Measurements from ENCODE around the gene TSPAN18.

The TSPAN18 gene

DNA sequence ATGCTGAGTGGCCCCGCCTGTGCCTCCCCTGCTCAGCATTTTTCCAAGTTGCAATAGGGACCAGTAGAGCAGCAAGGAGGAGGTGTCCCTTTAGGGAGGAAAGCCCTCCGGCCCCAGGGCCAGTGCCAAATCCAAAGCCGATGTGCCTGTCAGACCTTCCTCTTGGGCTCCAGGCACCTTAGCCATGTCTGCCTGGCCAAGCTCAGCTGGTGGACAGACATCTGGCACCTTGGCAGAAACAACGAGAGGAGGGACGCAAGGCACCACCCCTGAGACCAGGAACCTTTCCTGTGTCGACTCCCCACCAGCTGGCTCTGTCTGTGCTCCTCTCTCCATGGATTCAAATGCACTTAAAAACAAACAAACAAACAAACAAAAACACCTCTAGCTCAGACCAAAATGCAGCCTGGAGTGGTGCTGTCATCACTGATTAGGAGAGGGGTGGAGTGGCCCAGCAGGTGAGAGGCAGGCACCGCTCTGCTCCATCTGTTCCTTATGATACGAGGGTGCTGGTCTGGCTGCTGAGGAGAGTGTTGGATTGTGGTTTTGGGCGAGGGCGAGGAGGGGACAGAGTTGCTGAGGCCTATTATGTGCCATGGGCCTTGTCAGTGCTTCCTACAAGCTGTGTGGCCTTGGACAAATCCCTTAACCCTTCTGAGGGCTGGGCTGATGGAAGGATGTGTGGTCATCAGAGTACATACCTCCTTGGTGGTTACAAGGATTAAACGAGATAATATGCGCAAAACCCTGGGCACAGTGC lies 177.7 kb downstream of the TSPAN18 start:
- H3K4me3 ChIP-seq (ENCODE audit: low read depth, low read length), result no peak overlapping the region
- TF ChIP-seq, protein P1, sequence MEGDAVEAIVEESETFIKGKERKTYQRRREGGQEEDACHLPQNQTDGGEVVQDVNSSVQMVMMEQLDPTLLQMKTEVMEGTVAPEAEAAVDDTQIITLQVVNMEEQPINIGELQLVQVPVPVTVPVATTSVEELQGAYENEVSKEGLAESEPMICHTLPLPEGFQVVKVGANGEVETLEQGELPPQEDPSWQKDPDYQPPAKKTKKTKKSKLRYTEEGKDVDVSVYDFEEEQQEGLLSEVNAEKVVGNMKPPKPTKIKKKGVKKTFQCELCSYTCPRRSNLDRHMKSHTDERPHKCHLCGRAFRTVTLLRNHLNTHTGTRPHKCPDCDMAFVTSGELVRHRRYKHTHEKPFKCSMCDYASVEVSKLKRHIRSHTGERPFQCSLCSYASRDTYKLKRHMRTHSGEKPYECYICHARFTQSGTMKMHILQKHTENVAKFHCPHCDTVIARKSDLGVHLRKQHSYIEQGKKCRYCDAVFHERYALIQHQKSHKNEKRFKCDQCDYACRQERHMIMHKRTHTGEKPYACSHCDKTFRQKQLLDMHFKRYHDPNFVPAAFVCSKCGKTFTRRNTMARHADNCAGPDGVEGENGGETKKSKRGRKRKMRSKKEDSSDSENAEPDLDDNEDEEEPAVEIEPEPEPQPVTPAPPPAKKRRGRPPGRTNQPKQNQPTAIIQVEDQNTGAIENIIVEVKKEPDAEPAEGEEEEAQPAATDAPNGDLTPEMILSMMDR (IDR thresholded peaks at IDR 0.05; ENCODE audit: borderline replicate concordance, insufficient read depth, low read depth, low read length), result no peak

DNA sequence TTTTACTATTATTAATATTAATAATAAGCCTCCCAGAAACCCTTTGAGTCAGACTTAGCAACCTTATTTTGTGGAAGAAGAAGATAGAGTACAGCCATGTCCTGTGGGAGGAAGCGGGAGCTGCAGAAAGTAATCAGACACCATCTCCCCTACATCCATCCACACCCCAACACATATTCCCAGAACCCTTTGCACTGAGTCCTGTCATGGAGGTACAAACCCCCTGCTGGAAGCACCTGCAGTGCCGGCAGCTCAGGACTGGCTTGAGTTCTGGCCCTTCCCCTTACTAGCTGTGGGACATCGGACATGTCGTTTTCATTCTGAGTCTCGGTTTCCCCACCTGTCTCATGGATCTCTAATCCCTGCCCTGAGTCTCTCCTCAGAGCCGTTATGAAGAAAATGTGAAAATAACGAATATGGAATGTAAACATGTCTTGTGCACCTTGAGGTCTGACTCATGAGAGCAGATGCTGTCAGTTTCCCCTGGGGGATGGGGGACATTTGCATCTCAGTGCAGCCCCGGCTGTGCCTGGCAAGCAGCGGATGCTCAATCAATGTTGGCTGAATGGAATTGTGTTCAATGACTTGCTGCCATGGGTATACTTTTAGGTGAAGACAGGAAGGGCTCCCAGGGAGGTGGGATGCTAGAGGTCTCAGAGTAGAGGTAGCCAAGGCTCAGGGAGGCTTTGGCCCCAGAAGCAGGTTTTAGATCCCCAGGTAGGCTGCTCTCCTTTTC lies 178.5 kb downstream of the TSPAN18 start:
- TF ChIP-seq, protein P1 (IDR thresholded peaks at IDR 0.05; ENCODE audit: borderline replicate concordance, insufficient read depth, low read depth, low read length), result no peak
- no peak overlapping the region for H3K4me3 ChIP-seq (ENCODE audit: low read depth, low read length)

- TF ChIP-seq, protein P1 (IDR thresholded peaks at IDR 0.05; ENCODE audit: borderline replicate concordance, insufficient read depth, low read depth, low read length), result no peak
- no peak overlapping the region for H3K4me3 ChIP-seq (ENCODE audit: low read depth, low read length)
These were observed 179.9 kb downstream of the TSPAN18 start for GRCh38 chr11:44906649-44907048.

GRCh38 chr11:44909557-44909956 lies 182.8 kb downstream of the TSPAN18 start:
- TF ChIP-seq, protein P1 (IDR thresholded peaks at IDR 0.05; ENCODE audit: borderline replicate concordance, insufficient read depth, low read depth, low read length), result no peak

GRCh38 chr11:44910591-44910990 lies 183.8 kb downstream of the TSPAN18 start:
- TF ChIP-seq, protein P1 (IDR thresholded peaks at IDR 0.05; ENCODE audit: borderline replicate concordance, insufficient read depth, low read depth, low read length), result no peak
- H3K4me3 ChIP-seq (ENCODE audit: low read depth, low read length), result no peak overlapping the region

More at GRCh38 chr11:44909557-44909956, 182.8 kb downstream of the TSPAN18 start:
- no peak overlapping the region for H3K4me3 ChIP-seq (ENCODE audit: low read depth, low read length)

- H3K4me3 ChIP-seq (ENCODE audit: low read depth, low read length), result no peak overlapping the region
- TF ChIP-seq, protein P1 (IDR thresholded peaks at IDR 0.05; ENCODE audit: borderline replicate concordance, insufficient read depth, low read depth, low read length), result peak; percentile 57
These were observed 184.5 kb downstream of the TSPAN18 start for GRCh38 chr11:44911029-44911814.
